NCI-H1417 (cell line): ENCODE results near the gene CNIH1.
"Not testable (repeated sequence)": the region's sequence is repeated elsewhere in the genome, so short reads cannot be mapped to it uniquely, and the experiment has no call there.

ENCODE experiments used
- DNase-seq, 3 experiments: peaks; one replicate each; lab custom pipeline; 2025; lab: John Stamatoyannopoulos, UW

CNIH1 gene

DNA sequence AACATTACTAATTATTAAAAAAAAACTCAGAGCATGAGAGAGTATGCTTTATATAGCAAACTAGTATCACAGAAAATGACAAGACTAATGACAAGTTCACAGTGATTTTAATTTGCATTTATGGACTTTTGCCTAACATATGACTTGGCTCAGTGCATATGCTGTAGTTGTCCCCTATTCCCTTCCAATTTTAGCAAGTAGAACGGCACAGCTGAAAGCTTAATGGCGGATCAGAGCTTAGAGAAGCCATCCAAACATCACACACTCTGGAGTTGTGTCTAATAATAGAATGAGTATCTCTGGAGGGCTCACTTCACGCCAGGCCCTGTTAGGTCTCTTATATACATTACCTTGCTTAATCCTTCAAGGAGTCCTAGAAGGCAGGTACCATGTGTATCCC lies 13.3 kb downstream of the CNIH1 start:
- DNase-seq = no peak

DNA sequence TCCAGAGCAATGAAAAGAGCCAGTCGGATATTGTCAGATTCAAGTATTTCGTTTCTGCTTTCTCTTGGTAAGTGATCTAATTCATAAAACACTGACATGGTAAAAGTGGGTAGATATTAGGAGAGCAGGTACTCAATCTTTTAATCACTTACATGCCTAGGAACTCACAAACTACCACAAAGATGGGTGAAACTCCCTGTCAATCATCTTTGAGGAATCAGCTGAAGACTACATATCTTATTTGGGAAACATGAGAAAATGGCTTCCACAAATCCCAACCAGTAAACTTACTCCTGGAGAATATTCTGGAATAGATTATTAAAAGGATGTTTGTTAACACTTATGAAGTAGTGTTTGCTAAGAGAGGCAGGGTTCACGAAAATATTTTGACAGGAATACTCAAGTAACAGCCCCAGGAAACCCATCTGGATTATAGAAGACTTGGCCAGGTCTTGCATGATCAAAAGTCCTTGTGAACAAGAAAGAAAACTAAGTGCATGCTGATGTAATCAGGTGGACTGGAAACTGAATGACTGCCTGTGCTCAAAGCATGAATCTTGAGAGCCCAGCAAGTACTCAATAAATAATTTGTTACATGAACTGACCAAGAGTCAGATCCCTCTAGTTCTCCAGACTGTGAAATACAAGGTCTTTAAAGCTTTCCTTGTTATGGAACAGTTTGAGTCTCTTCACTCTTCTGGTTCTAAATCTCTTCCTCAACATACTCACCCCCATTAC lies 15.5 kb downstream of the CNIH1 start:
- DNase-seq = no peak

DNA sequence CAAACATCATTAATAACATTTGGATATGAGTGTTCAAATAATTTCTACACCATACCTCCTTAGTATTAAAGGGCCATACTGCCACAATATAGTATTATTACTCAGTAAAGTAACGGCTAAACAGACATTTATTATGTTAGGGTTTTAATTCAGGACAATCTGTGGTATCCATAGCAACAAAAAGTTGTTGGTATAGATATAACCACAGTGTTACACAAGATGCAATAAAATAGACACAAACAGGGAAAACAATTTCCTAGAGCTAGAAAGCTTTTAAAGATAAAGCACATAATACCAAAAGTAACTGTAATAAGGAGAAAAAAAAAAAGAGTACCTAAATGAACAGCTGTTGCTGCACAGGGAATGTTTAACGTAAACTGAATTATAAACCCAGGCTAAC lies 16.1 kb downstream of the CNIH1 start:
- no peak for DNase-seq

DNA sequence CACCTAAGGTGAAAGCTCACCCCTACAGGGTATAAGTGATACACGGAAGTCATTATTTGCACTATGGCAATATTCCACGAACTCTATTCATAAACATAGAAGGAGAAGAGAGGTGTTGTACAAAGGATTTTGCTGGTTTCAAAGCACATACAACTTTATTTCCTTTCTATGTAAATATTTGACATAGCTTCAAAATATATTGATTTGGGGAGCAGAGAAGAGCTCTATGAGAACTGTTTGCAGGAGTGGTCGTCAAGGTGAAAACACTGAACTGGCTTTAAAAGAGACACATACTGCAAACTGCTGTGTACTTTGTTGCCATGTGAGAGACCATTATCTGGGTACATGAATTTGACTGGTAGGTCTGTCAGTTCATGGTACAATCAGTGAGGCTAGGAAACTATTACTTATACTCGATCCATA lies 16.7 kb downstream of the CNIH1 start:
- peak in 1 of 3 experiments; percentile 46 for DNase-seq

DNA sequence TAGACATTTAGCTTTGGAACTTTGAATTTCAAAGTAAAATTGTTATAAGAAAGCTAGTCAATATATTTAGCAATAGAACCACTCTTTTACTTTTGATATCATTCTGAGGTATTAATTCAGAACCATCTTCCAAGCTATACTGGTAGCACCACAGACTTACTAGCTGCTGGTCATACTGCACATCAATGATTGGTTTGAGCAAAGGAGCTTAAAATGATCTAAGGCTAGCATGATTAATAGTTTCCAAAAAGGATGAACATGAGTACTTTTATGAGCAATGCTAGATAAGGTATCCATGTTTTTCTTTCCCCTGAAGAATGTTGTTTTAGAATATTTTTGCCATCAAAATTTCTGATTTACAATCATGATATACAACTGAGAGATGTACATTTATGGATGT lies 17.2 kb downstream of the CNIH1 start:
- no peak for DNase-seq

DNA sequence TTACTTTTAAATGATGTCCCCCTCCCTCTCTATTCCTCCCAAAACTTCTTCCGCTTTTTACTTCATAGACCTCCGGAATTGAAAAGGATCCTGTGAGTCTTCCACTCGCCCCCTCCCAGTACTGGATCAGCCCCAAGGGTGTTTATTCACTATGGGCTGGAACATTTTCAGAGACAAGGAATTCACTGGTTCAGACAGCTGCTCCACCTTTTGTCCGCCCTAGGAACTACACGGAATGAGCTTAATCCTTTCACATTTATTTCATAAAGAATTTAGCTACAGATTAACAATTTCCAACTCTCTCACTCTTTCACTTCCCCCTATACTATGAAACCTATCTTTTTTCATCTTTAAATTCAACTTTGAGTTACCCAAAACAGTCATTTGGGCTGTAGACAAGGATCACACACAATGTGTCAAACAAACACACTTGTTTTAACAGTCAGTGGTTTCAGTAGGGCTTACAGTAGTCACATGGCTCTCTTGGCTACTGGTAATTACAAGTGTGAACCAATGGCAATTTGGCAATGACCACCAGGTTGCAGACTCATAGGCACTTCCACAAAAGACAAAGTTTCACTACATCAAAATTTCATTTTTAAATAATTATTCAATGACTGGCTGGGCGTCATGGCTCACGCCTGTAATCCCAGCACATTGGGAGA lies 20.6 kb downstream of the CNIH1 start:
- peak; percentile 7 to 27 (median 10) for DNase-seq

DNA sequence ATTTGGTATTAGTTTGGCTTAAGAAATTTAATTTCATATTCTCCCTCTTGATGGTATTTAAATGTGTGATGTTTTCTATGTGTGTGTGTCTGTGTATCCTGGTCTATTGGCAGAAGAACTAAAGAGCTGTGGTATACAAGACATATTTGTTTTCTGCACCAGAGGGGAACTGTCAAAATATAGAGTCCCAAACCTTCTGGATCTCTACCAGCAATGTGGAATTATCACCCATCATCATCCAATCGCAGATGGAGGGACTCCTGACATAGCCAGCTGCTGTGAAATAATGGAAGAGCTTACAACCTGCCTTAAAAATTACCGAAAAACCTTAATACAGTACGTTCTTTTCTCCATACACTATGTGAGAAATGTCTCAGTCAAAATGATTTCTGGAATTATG lies 29.8 kb downstream of the CNIH1 start:
- no peak for DNase-seq

DNA sequence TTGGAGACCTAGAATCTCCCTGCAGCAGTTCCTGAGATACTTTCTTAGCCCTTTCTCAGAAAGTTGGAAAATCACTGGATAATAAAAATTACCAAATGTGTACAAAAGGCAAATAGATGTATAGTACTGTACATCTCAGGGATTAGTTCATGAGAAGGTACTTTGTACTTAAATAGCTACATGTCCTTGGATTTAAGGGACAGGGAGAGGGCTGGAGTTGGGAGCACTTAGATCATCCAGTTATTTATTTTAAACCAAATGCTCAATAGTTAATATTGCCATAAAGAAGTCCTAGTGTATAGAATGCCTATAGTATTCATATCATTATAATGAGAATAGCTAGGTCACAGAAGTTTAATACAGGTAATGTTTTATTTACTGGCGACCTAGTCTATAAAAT lies 31.0 kb downstream of the CNIH1 start:
- no peak for DNase-seq

DNA sequence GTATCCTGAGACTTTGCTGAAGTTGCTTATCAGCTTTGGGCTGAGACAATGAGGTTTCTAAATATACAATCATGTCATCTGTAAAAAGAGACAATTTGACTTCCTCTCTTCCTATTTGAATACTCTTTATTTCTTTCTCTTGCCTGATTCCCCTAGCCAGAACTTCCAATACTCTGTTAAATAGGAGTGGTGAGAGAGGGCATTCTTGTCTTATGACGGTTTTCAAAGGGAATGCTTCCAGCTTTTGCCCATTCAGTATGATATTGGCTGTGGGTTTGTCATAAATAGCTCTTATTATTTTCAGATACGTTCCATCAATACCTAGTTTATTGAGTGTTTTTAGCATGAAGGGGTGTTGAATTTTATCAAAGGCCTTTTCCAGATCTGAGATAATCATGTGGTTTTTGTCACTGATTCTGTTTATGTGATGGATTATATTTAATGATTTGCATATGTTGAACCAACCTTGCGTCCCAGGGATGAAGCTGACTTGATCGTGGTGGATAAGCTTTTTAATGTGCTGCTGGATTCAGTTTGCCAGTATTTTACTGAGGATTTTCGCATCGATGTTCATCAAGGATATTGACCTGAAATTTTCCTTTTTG lies 37.7 kb downstream of the CNIH1 start:
- not testable (repeated sequence) for DNase-seq

DNA sequence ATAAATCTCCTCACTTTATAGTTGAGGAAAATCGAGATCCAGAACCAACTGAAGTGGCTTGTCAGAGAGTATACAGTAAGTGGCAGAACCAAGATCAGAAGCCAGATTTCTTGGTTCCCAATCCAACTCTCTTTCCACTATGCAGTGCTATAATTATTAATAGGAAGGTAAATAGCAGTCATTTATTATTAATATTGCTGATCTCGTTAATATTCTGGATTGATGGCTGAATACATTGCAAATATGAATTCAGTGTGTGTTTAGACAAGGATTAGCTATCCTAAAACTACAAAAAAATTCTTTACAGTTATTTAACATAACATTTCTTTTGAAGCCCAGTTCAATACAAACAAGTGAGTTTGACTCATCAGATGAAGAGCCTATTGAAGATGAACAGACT lies 41.6 kb downstream of the CNIH1 start:
- no peak for DNase-seq

DNA sequence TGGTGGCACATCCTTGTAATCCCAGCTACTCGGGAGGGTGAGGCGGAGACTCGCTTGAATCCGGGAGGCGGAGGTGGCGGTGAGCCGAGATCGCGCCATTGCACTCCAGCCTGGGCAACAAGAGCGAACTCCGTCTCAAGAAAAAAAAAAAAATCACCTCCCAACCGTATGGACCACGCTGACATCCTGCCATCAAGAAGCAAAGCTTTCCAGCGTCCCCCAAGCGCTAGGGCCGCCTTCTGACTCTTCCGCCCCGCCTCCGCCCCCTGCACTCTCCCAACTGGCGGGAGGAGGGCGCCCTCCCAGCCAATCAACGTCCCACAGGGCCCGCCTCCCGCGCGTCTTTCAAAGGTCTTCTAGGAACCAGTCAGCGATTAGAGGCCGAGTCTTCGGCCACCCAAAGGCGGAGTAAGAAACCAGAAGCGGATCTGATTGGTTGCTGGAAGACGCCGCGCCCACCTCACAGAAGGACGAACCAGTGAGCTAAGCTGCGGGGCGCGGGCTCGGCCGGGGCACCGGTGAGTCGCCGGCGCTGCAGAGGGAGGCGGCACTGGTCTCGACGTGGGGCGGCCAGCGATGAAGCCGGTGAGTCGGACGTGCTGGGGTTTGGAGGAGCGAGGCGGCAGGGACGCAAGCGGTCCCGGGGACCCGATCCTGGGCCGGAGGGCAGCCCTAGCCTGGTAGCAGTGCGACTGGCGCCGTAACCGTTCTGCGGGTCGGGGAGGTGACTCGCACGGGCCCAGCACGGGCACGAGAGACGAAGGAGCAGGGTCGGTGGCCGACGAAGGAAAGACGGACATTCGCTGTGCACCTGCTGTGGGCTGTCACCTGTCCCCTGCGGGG lies 44.5 kb downstream of the CNIH1 start, which contains the start of gene CDKN3:
CDKN3 (plus strand) TSS at position 515 of the 843 bp plus-strand sequence; CDS start at position 577, 62 bp downstream.
- peak; percentile 99 to 100 (median 100) for DNase-seq

DNA sequence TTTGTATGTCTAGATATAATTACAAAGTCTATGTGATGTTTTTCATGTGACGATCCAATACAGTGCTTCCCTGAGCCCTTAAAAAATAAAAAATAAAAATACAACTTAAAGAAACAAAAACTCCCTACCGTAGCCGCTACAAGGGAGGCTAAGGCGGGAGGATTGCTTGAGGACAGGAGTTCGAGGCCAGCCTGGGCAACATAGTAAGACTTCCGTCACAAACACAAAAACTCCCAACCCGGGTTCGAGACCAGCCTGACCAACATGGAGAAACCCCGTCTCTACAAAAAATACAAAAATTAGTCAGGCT lies 45.0 kb downstream of the CNIH1 start:
- no peak for DNase-seq

DNA sequence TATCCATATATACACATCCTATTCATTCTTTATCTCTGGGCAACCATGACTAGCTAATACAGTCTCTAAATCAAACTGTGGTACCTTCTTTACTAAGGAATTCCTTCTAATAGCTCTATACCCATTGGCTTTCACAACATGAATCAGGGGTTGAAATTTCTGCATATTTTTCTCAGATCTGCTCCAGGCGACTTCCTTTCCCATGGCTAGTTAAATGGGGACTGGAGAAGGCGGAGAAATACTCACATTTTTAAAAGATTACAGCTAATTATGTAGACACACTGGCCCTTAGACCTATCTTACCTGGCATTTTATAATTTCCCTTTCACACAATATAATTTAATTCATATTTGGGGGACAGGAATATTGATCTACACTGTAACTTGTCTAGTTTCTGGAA lies 45.5 kb downstream of the CNIH1 start:
- DNase-seq = no peak

DNA sequence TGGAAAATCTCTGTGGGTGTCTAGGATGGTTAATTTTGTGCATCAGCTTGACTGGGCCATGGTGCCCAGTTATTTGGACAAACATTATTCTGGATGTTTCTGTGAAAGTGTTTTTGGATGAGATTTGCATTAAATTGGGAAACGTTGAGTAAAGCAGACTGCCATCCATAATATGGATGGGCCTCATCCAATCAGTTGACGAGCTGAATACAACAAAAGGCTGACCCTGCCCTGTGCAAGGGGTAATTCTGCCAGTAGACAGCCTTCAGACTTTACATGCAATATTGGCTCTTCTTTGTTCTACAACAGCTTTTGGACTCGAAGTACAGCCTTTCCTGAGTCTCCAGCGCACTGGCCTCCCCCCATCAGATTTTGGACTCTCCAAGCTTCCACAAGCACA lies 45.9 kb downstream of the CNIH1 start:
- DNase-seq = no peak

DNA sequence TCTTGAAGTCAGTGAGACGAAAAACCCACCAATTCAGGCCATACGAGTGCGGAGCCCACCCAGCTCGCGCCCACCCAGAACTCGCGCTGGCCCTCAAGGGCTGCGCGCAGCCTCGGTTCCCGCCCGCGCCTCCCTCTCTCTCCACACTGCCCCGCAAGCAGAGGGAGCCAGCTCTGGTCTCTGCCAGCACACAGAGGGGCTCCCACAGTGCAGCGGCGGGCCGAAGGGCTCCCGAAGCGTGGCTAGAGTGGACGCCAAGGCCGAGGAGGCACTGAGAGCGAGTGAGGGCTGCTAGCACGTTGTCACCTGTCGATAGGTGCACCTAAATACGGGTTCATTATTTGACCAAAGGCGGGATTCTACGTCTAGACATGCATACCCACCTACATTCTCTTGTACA lies 46.6 kb downstream of the CNIH1 start:
- DNase-seq = no peak

DNA sequence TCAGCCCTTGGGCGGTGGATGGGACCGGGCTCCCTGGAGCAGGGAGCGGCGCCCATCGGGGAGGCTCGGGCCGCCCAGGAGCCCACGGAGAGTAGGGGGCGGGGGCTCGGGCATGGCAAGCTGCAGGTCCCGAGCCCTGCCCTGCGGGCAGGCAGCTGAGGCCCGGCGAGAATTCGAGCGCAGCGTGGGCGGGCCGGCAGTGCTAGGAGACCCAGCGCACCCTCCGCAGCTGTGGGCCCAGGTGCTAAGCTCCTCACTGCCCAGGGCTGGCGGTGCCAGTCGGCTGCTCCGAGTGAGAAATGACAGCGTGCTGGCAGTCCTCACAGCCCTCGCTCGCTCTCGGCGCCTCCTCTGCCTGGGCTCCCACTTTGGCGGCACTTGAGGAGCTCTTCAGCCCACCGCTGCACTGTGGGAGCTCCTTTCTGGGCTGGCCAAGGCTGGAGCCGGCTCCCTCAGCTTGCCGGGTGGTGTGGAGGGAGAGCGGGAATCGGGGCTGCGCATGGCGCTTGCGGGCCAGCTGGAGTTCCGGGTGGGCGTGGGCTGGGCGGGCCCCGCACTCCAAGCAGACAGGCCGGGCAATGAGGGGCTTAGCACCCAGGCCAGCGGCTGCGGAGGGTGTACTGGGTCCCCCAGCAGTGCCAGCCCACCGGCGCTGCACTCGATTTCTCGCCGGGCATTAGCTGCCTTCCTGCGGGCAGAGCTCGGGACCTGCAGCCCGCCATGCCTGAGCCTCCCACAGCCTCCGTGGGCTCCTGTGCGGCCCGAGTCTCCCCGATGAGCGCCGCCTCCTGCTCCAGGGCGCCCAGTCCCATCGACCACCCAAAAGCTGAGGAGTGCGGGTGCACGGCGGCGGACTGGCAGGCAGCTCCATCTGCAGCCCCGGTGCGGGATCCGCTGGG lies 47.9 kb downstream of the CNIH1 start:
- DNase-seq = not testable (repeated sequence)

DNA sequence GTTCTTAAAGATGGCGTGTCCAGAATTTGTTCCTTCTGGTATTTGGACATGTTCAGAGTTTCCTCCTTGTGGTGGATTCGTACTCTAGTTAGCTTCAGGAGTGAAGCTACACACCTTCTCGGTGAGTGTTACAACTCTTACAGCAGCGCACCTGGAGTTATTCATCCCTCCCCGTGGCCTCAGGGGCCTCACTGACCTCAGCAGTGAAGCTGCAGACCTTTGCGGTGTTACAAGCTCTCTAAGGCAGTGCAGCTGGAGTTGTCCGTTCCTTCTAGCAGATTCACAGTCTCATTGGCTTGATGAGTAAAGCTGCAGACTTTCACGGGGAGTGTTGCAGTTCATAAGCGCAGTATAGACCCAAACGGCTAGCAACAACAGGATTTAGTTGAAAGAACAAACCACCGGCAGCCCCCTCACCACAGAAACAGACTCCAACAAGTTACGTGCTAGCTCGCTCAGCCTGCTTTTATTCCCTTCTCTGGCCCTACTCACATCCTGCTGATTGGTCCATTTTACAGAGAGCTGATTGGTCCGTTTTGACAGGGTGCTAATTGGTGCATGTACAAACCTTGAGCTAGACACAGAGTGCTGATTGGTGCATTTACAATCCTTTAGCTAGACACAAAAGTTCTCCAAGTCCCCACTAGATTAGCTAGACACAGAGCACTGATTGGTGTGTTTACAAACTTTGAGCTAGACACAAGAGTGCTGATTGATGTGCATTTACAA lies 48.9 kb downstream of the CNIH1 start:
- DNase-seq = no peak

DNA sequence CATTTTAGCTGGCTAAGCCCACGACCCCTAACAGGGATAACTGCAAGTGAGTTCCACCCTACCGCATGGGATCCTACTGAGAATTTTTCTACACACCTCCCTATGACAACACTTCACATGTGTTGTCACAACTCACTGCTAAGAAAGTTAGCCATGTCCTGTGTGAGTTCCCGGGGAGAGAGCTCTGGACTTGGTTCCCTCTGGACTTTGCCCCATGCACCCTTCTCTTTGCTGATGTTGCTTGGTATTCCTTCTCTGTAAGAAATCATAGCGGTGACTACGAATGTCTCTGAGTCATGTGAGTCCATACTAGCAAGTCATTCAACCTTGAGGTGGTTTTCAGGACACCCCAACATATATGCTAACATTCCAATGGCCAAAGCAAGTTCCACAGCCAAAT lies 53.8 kb downstream of the CNIH1 start:
- no peak for DNase-seq

DNA sequence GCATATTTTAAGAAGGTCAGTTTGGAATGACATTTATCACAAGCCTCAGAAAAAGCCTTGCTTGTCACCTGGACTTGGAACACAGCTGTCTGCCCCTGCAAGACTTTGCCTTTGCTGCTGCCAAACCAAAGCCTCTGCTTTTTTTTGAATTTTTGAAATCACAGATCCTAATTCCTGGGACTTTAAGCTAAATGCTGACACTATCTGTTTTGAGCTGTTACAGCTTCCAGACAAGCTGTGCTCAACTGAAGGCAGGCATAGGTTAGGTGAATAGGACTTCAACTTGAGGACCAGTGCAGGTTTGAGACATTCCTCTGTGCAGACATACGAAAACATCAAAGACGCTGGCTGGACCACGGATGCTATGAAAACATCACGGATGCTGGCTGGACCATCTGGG lies 55.6 kb downstream of the CNIH1 start:
- no peak for DNase-seq

DNA sequence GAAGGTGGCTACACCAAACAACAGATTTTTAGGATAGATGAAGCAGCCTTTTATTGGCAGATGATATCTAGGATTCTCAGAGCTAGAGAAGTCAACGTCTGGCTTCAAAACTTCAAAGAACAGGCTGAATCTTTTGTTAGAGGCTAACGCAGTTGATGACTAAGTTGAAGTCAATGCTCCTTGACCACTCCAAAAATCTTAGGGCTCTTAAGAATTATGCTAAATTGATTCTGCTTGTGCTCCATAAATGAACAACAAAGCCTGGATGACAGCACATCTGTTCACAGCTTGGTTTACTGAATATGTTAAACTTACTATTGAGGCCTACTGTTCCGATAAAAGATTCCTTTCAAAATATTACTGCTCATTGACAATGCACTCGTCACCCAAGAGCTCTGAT lies 57.3 kb downstream of the CNIH1 start:
- DNase-seq = no peak

DNA sequence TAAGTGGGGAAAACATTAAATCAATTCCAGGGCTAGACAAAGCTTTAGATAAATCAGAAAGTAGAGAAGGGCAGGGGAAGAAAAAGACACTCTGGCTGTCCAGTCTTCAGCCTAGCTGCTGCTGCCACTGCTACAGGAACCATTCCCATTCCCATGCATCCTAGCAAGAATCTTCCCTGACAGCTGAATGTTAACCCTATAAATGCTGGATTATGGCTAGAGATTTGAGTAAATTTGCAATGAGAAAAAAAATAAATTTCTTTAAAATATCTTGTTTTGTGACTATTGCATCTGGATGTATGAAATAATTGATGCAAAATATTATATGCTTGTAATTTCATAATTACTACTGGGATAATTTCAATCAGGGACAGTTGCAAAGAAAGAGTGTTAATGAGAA lies 59.4 kb downstream of the CNIH1 start:
- no peak for DNase-seq
